ENCODE measurements around the gene OR12D2. TPM values are rescaled to one million over a fixed set of nuclear protein-coding genes. Genes with fewer than 3 reads are reported as not detected.

The OR12D2 gene
- total RNA-seq, 3 donors from 2014 or later, result not detected

DNA sequence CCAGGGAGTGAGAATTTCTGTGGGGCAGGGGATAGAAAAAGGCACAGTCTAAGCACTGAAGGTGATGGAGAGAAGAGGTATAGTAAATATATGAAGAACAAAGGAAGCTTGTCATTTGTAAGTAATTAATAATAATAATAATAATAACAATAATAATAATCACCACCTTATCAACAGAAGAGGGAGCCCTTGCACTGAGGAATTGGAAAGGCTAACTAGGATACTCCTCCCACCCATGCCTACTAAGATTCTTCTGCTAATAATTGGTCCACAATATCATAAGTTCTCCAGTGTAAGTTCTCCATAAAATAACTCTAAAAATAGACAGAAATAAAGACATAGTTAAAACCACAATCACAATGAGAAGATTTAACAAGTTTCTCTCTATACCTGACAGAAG lies 19.4 kb upstream of the OR12D2 start:
- H3K27ac ChIP-seq, result no peak overlapping the region

DNA sequence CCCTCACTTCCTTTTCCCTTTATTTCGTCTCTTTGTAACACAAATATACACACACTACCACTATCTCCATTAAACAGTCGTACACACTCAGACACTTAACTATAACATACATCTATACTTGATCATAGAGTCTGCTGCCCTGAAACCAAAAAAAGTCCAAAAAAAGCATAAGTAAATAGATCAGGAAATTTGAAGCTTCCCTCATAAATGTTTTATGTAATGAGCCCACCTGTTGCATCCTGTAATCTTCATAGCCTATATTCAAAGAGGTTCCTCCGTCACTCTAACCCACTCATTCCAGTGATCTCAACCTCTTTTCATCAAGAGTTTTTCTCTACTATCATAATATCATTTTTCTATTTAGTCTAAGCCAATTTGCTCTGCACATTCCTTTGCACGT lies 6.9 kb upstream of the OR12D2 start:
- no peaks in the 10 kb centered on the region for H3K27me3 ChIP-seq
- no peaks in the 10 kb centered on the region for H3K4me1 ChIP-seq
- no peaks in the 10 kb centered on the region for H3K9me3 ChIP-seq
- intact Hi-C loops (cut with DNase I; ENCODE audit: low total_unique reads), result no loop called here
- no peak overlapping the region for H3K4me3 ChIP-seq
- no peak overlapping the region for H3K27ac ChIP-seq
- DNase-seq (ENCODE audit: low spot score in 2 of 2), result no peak
- TF ChIP-seq POLR2AphosphoS5 (IDR thresholded peaks at IDR 0.05) (no peak), POLR2A (IDR thresholded peaks at IDR 0.05) (no peak)
- TF ChIP-seq, protein P1, sequence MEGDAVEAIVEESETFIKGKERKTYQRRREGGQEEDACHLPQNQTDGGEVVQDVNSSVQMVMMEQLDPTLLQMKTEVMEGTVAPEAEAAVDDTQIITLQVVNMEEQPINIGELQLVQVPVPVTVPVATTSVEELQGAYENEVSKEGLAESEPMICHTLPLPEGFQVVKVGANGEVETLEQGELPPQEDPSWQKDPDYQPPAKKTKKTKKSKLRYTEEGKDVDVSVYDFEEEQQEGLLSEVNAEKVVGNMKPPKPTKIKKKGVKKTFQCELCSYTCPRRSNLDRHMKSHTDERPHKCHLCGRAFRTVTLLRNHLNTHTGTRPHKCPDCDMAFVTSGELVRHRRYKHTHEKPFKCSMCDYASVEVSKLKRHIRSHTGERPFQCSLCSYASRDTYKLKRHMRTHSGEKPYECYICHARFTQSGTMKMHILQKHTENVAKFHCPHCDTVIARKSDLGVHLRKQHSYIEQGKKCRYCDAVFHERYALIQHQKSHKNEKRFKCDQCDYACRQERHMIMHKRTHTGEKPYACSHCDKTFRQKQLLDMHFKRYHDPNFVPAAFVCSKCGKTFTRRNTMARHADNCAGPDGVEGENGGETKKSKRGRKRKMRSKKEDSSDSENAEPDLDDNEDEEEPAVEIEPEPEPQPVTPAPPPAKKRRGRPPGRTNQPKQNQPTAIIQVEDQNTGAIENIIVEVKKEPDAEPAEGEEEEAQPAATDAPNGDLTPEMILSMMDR (IDR thresholded peaks at IDR 0.05), result no peak
- H3K36me3 ChIP-seq, result no peaks in the 10 kb centered on the region

More for the DNA sequence above, 19.4 kb upstream of the OR12D2 start:
- intact Hi-C loops (cut with DNase I; ENCODE audit: low total_unique reads), result no loop called here
- H3K36me3 ChIP-seq, result no peaks in the 10 kb centered on the region
- TF ChIP-seq POLR2AphosphoS5 (IDR thresholded peaks at IDR 0.05), result no peak
- no peak for TF ChIP-seq POLR2A (IDR thresholded peaks at IDR 0.05)
- TF ChIP-seq, protein P1 (IDR thresholded peaks at IDR 0.05), result no peak
- no peaks in the 10 kb centered on the region for H3K4me1 ChIP-seq
- peaks cover 0 to 3% of the 10 kb centered on the region in 2 donors for H3K9me3 ChIP-seq
- H3K4me3 ChIP-seq, result no peak overlapping the region
- no peaks in the 10 kb centered on the region for H3K27me3 ChIP-seq
- DNase-seq (ENCODE audit: low spot score in 2 of 2), result no peak

DNA sequence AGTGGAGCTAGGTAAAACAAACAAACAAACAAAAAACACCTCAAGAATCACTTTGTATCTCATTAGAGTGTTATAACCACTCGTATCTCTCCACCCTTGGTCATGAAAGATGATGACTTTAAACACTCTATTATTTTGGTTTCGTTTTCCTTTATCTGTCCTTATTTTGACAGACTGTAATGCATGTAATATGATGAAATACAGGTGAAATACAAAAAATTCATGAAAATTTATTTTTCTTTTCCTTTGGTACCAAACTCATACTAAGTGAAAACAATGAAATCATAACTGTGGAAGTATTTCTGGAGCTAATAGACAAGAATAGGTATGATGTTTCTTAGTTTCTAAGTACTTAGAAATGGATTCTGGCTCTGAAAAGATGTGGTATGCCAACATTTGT lies 4.1 kb downstream of the OR12D2 start:
- DNase-seq (ENCODE audit: low spot score in 2 of 2), result no peak
- Histone ChIP-seq H3K4me1 (no peaks in the 10 kb centered on the region), H3K9me3 (no peaks in the 10 kb centered on the region), H3K27ac (no peak overlapping the region), H3K27me3 (no peaks in the 10 kb centered on the region), H3K4me3 (no peak overlapping the region), H3K36me3 (no peaks in the 10 kb centered on the region)
- TF ChIP-seq POLR2AphosphoS5 (IDR thresholded peaks at IDR 0.05) (no peak), POLR2A (IDR thresholded peaks at IDR 0.05) (no peak)
- TF ChIP-seq, protein P1 (IDR thresholded peaks at IDR 0.05), result no peak
- intact Hi-C loops (cut with DNase I; ENCODE audit: low total_unique reads), result no loop called here

DNA sequence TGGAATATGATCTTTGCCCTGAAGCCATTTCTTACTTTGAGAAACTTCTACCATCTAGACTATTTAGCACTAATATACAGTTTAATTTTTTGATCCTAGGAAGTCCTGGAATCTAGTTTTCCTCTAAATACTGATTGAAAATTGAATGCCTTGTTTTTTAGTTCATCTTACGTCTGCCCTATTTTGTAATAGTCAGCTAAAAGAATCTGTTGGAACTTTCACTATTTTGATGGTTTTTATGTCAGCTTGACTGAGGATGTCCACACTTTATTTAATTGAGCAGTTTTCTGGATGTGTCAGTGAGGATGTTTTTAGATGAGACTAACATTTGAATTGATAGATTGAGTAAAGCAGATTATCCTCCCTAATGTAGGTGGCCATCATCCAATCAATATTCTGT lies 8.4 kb downstream of the OR12D2 start:
- no peak for TF ChIP-seq POLR2AphosphoS5 (IDR thresholded peaks at IDR 0.05)
- TF ChIP-seq, protein P1 (IDR thresholded peaks at IDR 0.05), result no peak
- TF ChIP-seq POLR2A (IDR thresholded peaks at IDR 0.05), result no peak
- H3K36me3 ChIP-seq, result no peaks in the 10 kb centered on the region
- H3K4me3 ChIP-seq, result no peak overlapping the region
- intact Hi-C loops (cut with DNase I; ENCODE audit: low total_unique reads), result no loop called here
- no peaks in the 10 kb centered on the region for H3K27me3 ChIP-seq
- H3K27ac ChIP-seq, result no peak overlapping the region
- H3K4me1 ChIP-seq, result no peaks in the 10 kb centered on the region
- no peaks in the 10 kb centered on the region for H3K9me3 ChIP-seq
- DNase-seq (ENCODE audit: low spot score in 2 of 2), result no peak

DNA sequence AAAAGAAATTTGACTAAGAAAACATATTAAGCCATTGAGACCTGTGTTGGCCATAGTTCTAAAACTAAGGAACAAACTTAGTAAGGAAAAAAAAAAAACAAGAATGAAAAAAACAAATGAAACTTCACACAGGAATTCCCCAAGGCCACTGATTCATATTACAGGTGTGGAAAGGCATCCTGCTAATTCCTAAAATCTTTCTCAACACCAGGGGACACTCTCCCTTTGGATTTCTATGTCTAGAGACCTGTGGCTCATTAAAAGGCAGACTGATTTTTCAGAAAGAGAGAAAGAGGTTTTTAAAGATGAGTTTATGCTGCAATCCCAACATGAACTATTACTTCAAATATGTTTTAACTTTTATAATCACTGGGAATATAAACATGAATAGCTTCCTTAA lies 19.2 kb downstream of the OR12D2 start, which contains the start of gene OR12D1:
Gene OR12D1 (plus strand): TSS at position 341 of the 400 bp plus-strand sequence.
- Histone ChIP-seq H3K36me3 (no peaks in the 10 kb centered on the region), H3K9me3 (peaks cover 0 to 8% of the 10 kb centered on the region in 2 donors), H3K27me3 (no peaks in the 10 kb centered on the region), H3K4me1 (no peaks in the 10 kb centered on the region), H3K27ac (no peak within 1 kb of the TSS), H3K4me3 (no peak within 1 kb of the TSS)
- TF ChIP-seq, protein P1 (IDR thresholded peaks at IDR 0.05), result no peak
- TF ChIP-seq POLR2AphosphoS5 (IDR thresholded peaks at IDR 0.05) (no peak), POLR2A (IDR thresholded peaks at IDR 0.05) (no peak)
- DNase-seq (ENCODE audit: low spot score in 2 of 2), result no peak
- intact Hi-C loops (cut with DNase I; ENCODE audit: low total_unique reads), result no loop called here

All from breast epithelium (tissue), 4 donors.